DND-41 (cell line): ENCODE results near the gene ZNF134.

Experiments
- ATAC-seq: fragments of 200-7000 bp; cut with Tn5 transposase; 3 replicates; pipeline ENCODE4 v1.9.1; 2021; ENCODE audit warnings: low read depth; ENCODE audit not compliant: insufficient read depth
- DNase-seq: peaks from one replicate; pipeline ENCODE4 v3.0.0-alpha.2; 2020
- H2AFZ ChIP-seq: 2 replicates; pipeline ENCODE4 v1.6.0; 2012; ENCODE audit warnings: low read depth, low read length
- H3K27ac ChIP-seq: 2 replicates; pipeline ENCODE4 v1.5.1; 2012; ENCODE audit warnings: low read length, inconsistent platforms
- H3K27me3 ChIP-seq: fragments of 200-600 bp; sonication (generic); 2 replicates; pipeline ENCODE4 v1.6.0; 2012; ENCODE audit warnings: low read length, mild to moderate bottlenecking, inconsistent platforms; ENCODE audit not compliant: insufficient read depth, poor library complexity
- H3K36me3 ChIP-seq: 2 replicates; pipeline ENCODE4 v1.5.1; 2012; ENCODE audit warnings: low read length, inconsistent platforms; ENCODE audit not compliant: insufficient read depth
- H3K4me1 ChIP-seq: 2 replicates; pipeline ENCODE4 v1.5.1; 2012; ENCODE audit warnings: mild to moderate bottlenecking, low read length; ENCODE audit not compliant: insufficient read depth
- H3K4me2 ChIP-seq: 2 replicates; pipeline ENCODE4 v1.6.0; 2012; ENCODE audit warnings: mild to moderate bottlenecking, moderate library complexity, low read length, inconsistent platforms; ENCODE audit not compliant: insufficient read depth
- H3K4me3 ChIP-seq, 2 experiments: fragments of 200-600 bp in 1 of 2; shearing (Covaris generic) in 1 of 2; 2 replicates each; pipeline ENCODE4 v1.5.1; 2012 to 2016; ENCODE audit warnings: inconsistent platforms in 2 of 2, low read length in 2 of 2, mild to moderate bottlenecking in 2 of 2, low read depth in 1 of 2, moderate library complexity in 1 of 2
- H3K79me2 ChIP-seq: 2 replicates; pipeline ENCODE4 v1.6.0; 2012; ENCODE audit warnings: low read length, inconsistent platforms; ENCODE audit not compliant: insufficient read depth
- H3K9ac ChIP-seq: 2 replicates; pipeline ENCODE4 v1.6.0; 2012; ENCODE audit warnings: low read depth, mild to moderate bottlenecking, inconsistent platforms, low read length, moderate library complexity
- H3K9me3 ChIP-seq: 2 replicates; pipeline ENCODE4 v1.5.1; 2012; ENCODE audit warnings: low read length, moderate library complexity, mild to moderate bottlenecking, inconsistent platforms; ENCODE audit not compliant: insufficient read depth, severe bottlenecking
- H4K20me1 ChIP-seq: 2 replicates; pipeline ENCODE4 v1.6.0; 2012; ENCODE audit warnings: low read length; ENCODE audit not compliant: insufficient read depth
- CTCF ChIP-seq: IDR thresholded peaks from 2 replicates; pipeline ENCODE4 v1.5.1; 2012; ENCODE audit warnings: borderline replicate concordance, low read length, moderate library complexity, mild to moderate bottlenecking; ENCODE audit not compliant: poor library complexity, severe bottlenecking; ENCODE audit errors: extremely low read depth
- EZH2 ChIP-seq: IDR thresholded peaks from 3 replicates; pipeline ENCODE4 v1.6.1; 2012; ENCODE audit warnings: borderline replicate concordance, low read depth, mild to moderate bottlenecking, moderate library complexity, low read length, inconsistent platforms; ENCODE audit not compliant: severe bottlenecking

The ZNF134 gene

GRCh38 chr19:57611113-57611512 lies 2.9 kb upstream of the ZNF134 start:
- H2AFZ ChIP-seq, result no peak overlapping the region
- no peak for ATAC-seq
- H3K9me3 ChIP-seq, result peaks cover 33% of the 10 kb centered on the region

GRCh38 chr19:57615346-57615745 lies 1.3 kb downstream of the ZNF134 start:
- Histone ChIP-seq H3K27ac (no peak overlapping the region), H3K4me1 (peaks cover 31% of the 10 kb centered on the region), H3K36me3 (peaks cover 62% of the 10 kb centered on the region), H3K9ac (no peak overlapping the region), H3K4me3 (peak overlapping the region; percentile 82 to 97; a peak in 3 of 4 replicates), H2AFZ (no peak overlapping the region), H3K79me2 (peaks cover 69% of the 10 kb centered on the region), H4K20me1 (no peaks in the 10 kb centered on the region), H3K27me3 (no peaks in the 10 kb centered on the region), H3K9me3 (peaks cover 60% of the 10 kb centered on the region), H3K4me2 (peak overlapping the region; percentile 75)
- DNase-seq (no peak), ATAC-seq (no peak)
- TF ChIP-seq CTCF (no peak), EZH2 (no peak)

More at GRCh38 chr19:57611113-57611512, 2.9 kb upstream of the ZNF134 start:
- Histone ChIP-seq H3K36me3 (peaks cover 45% of the 10 kb centered on the region), H4K20me1 (no peaks in the 10 kb centered on the region), H3K9ac (no peak overlapping the region), H3K4me1 (peaks cover 25% of the 10 kb centered on the region), H3K4me2 (no peak overlapping the region), H3K27me3 (no peaks in the 10 kb centered on the region), H3K27ac (no peak overlapping the region), H3K4me3 (no peak overlapping the region), H3K79me2 (peaks cover 27% of the 10 kb centered on the region)
- DNase-seq, result no peak
- TF ChIP-seq CTCF (no peak), EZH2 (no peak)

- Histone ChIP-seq H3K9me3 (peaks cover 73% of the 10 kb centered on the region), H3K27me3 (no peaks in the 10 kb centered on the region), H2AFZ (no peak overlapping the region), H3K4me1 (peaks cover 9% of the 10 kb centered on the region), H3K36me3 (peaks cover 89% of the 10 kb centered on the region), H3K4me2 (no peak overlapping the region), H3K79me2 (peaks cover 71% of the 10 kb centered on the region), H3K27ac (no peak overlapping the region), H3K9ac (no peak overlapping the region), H3K4me3 (peak overlapping the region in 1 of 2 experiments; percentile 23; a peak in 1 of 4 replicates), H4K20me1 (no peaks in the 10 kb centered on the region)
- no peak for TF ChIP-seq CTCF
- TF ChIP-seq EZH2, result no peak
- ATAC-seq, result no peak
- no peak for DNase-seq
Measured at GRCh38 chr19:57620673-57621348, 6.8 kb downstream of the ZNF134 start.
